LNCaP clone FGC (cell line): ENCODE results near the gene LEF1.

Source experiments
- DNase-seq: peaks from one replicate; pipeline ENCODE4 v3.0.0-alpha.2; 2011; ENCODE audit warnings: low read depth
- H3K4me3 ChIP-seq: 2 replicates; pipeline ENCODE4 v1.5.1; 2011; ENCODE audit warnings: mild to moderate bottlenecking, low read depth, low read length, control low read depth
- CTCF ChIP-seq: IDR thresholded peaks from 2 replicates; pipeline ENCODE4 v1.5.1; 2012; ENCODE audit warnings: mild to moderate bottlenecking; ENCODE audit not compliant: control insufficient read depth, insufficient read depth; ENCODE audit errors: extremely low read depth

The LEF1 gene

GRCh38 chr4:108168671-108169523 is at the start of gene LEF1:
Gene LEF1 (minus strand): TSS chr4:108168932. CDS start chr4:108167767, 1,165 bp downstream.
- no peak for DNase-seq
- H3K4me3 ChIP-seq = peak within 1 kb of the TSS; percentile 58
- TF ChIP-seq CTCF = no peak

- no peak for DNase-seq
- TF ChIP-seq CTCF = no peak
- no peak overlapping the region for H3K4me3 ChIP-seq
Observed at GRCh38 chr4:108216510-108216909, 47.8 kb upstream of the LEF1 start.

GRCh38 chr4:108215055-108215454 is 46.3 kb upstream of the LEF1 start:
- no peak for TF ChIP-seq CTCF
- DNase-seq = no peak

GRCh38 chr4:108213723-108214122 is 45.0 kb upstream of the LEF1 start:
- no peak for DNase-seq
- no peak for TF ChIP-seq CTCF

More at GRCh38 chr4:108215055-108215454, 46.3 kb upstream of the LEF1 start:
- no peak overlapping the region for H3K4me3 ChIP-seq

GRCh38 chr4:108213308-108213707 is 44.6 kb upstream of the LEF1 start:
- H3K4me3 ChIP-seq = no peak overlapping the region
- DNase-seq = no peak
- TF ChIP-seq CTCF = no peak

More at GRCh38 chr4:108213723-108214122, 45.0 kb upstream of the LEF1 start:
- H3K4me3 ChIP-seq = no peak overlapping the region

GRCh38 chr4:108210989-108211835 is 42.5 kb upstream of the LEF1 start:
- no peak for TF ChIP-seq CTCF
- H3K4me3 ChIP-seq = no peak overlapping the region
- peak; percentile 70 for DNase-seq
